Measurements from ENCODE around the gene KIAA0753. TPM values are rescaled to one million over a fixed set of nuclear protein-coding genes. Genes with fewer than 3 reads are reported as not detected.

KIAA0753 gene
- total and polyA plus RNA-seq, 10 of the 15 experiments (the other 5 are each of a cell fraction or from before 2014, with no cell fraction given), result 2.2 to 15.2 (median 7.7) TPM

DNA sequence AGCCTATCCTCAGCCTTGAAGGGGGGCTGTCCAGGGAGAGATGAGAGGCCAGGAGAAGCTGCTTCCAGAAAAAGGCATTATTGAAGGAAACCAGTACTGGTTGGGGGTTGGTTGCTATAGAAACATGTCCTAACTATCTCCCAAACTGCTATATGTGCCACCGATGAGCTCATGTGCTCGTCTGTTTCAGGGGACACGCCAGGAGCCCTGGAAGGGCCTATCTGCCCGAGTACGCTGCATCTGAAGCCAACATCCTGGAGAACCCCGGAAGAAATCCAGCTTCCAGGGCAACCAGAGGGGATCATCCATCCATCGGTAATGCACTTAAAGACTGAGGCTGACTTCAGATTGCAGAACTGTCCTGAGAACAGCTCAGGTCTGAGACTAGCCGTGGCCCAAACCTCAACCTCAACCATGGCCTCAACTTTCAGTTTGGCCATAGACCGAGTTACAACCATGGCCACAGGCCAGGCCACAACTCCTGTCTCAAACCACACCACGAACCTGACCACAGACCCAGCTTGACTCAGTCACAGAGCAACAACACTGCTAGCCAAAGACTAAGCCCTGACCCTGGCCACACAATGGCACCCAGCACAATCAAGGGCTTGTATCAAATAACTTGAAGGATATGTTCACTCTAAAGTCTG lies 94.3 kb downstream of the KIAA0753 start:
- no peaks in the 10 kb centered on the region for H3K9me3 ChIP-seq (replicated peaks; ENCODE audit: control insufficient read depth, insufficient read depth, low read length)
- no peaks in the 10 kb centered on the region for H3K36me3 ChIP-seq (ENCODE audit: control insufficient read depth in 2 of 2, insufficient read depth in 2 of 2, low read length in 1 of 2)
- no peak overlapping the region for H3K4me3 ChIP-seq
- ATAC-seq (peak; percentile 54), FAIRE-seq (peak; percentile 41), DNase-seq (ENCODE audit: low read depth, low spot score) (peak; percentile 8)
- no peak overlapping the region for H3K4me2 ChIP-seq (ENCODE audit: control insufficient read depth, insufficient read depth)
- ChIA-PET RAD21 (ENCODE audit: unreplicated experiment) (no interaction called here), CTCF (no interaction called here), POLR2A (no interaction called here), SMC1A (ENCODE audit: uncharacterized antibody, unreplicated experiment) (no interaction called here)
- no peak overlapping the region for H3K27ac ChIP-seq (ENCODE audit: control insufficient read depth, insufficient read depth)
- no peak overlapping the region for H2AFZ ChIP-seq (ENCODE audit: control insufficient read depth, low read depth, low read length)
- no TSS peak for BruUV-seq (replicated peaks)
- no peaks in the 10 kb centered on the region for H4K20me1 ChIP-seq (ENCODE audit: control insufficient read depth, insufficient read depth)
- no peaks in the 10 kb centered on the region for H3K27me3 ChIP-seq (replicated peaks in 1 of 2; ENCODE audit: control insufficient read depth in 2 of 2, insufficient read depth in 2 of 2, low read length in 1 of 2)
- no peak overlapping the region for H3K9ac ChIP-seq (ENCODE audit: control insufficient read depth, insufficient read depth, low read length)
- peaks cover 15% of the 10 kb centered on the region for H3K4me1 ChIP-seq (ENCODE audit: control insufficient read depth, insufficient read depth, low read length)
- in situ Hi-C loops (cut with MboI) (no loop called here), intact Hi-C loops (cut with micrococcal nuclease; ENCODE audit: unreplicated experiment) (no loop called here)
- no peaks in the 10 kb centered on the region for H3K79me2 ChIP-seq (ENCODE audit: control insufficient read depth, insufficient read depth, low read length)
- TF ChIP-seq SREBF1 (IDR thresholded peaks at IDR 0.05; ENCODE audit: low read length) (no peak), SIN3A (IDR thresholded peaks at IDR 0.05; ENCODE audit: low read depth, low read length) (no peak), CBFB (IDR thresholded peaks at IDR 0.05; ENCODE audit: low read depth) (peak; percentile 49; the same call in 1 of the 2 replicates), RUNX3 (IDR thresholded peaks at IDR 0.05; ENCODE audit: low read length) (peak; percentile 92), PAX5 (IDR thresholded peaks at IDR 0.05; ENCODE audit: borderline replicate concordance, low read depth, low read length) (peak; percentile 75; the same call in 1 of the 2 replicates), FOXK2 (IDR thresholded peaks at IDR 0.05) (no peak), HDAC6 (IDR thresholded peaks at IDR 0.05; ENCODE audit: unreplicated experiment) (no peak), ZNF207 (IDR thresholded peaks at IDR 0.05; ENCODE audit: borderline replicate concordance) (no peak), CREM (IDR thresholded peaks at IDR 0.05; ENCODE audit: low read depth) (no peak)
- TF ChIP-seq, protein P1, sequence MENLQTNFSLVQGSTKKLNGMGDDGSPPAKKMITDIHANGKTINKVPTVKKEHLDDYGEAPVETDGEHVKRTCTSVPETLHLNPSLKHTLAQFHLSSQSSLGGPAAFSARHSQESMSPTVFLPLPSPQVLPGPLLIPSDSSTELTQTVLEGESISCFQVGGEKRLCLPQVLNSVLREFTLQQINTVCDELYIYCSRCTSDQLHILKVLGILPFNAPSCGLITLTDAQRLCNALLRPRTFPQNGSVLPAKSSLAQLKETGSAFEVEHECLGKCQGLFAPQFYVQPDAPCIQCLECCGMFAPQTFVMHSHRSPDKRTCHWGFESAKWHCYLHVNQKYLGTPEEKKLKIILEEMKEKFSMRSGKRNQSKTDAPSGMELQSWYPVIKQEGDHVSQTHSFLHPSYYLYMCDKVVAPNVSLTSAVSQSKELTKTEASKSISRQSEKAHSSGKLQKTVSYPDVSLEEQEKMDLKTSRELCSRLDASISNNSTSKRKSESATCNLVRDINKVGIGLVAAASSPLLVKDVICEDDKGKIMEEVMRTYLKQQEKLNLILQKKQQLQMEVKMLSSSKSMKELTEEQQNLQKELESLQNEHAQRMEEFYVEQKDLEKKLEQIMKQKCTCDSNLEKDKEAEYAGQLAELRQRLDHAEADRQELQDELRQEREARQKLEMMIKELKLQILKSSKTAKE (IDR thresholded peaks at IDR 0.05; ENCODE audit: low read depth, poor library complexity, severe bottlenecking), result no peak
- TF ChIP-seq, protein P2, sequence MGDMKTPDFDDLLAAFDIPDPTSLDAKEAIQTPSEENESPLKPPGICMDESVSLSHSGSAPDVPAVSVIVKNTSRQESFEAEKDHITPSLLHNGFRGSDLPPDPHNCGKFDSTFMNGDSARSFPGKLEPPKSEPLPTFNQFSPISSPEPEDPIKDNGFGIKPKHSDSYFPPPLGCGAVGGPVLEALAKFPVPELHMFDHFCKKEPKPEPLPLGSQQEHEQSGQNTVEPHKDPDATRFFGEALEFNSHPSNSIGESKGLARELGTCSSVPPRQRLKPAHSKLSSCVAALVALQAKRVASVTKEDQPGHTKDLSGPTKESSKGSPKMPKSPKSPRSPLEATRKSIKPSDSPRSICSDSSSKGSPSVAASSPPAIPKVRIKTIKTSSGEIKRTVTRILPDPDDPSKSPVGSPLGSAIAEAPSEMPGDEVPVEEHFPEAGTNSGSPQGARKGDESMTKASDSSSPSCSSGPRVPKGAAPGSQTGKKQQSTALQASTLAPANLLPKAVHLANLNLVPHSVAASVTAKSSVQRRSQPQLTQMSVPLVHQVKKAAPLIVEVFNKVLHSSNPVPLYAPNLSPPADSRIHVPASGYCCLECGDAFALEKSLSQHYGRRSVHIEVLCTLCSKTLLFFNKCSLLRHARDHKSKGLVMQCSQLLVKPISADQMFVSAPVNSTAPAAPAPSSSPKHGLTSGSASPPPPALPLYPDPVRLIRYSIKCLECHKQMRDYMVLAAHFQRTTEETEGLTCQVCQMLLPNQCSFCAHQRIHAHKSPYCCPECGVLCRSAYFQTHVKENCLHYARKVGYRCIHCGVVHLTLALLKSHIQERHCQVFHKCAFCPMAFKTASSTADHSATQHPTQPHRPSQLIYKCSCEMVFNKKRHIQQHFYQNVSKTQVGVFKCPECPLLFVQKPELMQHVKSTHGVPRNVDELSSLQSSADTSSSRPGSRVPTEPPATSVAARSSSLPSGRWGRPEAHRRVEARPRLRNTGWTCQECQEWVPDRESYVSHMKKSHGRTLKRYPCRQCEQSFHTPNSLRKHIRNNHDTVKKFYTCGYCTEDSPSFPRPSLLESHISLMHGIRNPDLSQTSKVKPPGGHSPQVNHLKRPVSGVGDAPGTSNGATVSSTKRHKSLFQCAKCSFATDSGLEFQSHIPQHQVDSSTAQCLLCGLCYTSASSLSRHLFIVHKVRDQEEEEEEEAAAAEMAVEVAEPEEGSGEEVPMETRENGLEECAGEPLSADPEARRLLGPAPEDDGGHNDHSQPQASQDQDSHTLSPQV (IDR thresholded peaks at IDR 0.05), result no peak
- TF ChIP-seq, protein P3, sequence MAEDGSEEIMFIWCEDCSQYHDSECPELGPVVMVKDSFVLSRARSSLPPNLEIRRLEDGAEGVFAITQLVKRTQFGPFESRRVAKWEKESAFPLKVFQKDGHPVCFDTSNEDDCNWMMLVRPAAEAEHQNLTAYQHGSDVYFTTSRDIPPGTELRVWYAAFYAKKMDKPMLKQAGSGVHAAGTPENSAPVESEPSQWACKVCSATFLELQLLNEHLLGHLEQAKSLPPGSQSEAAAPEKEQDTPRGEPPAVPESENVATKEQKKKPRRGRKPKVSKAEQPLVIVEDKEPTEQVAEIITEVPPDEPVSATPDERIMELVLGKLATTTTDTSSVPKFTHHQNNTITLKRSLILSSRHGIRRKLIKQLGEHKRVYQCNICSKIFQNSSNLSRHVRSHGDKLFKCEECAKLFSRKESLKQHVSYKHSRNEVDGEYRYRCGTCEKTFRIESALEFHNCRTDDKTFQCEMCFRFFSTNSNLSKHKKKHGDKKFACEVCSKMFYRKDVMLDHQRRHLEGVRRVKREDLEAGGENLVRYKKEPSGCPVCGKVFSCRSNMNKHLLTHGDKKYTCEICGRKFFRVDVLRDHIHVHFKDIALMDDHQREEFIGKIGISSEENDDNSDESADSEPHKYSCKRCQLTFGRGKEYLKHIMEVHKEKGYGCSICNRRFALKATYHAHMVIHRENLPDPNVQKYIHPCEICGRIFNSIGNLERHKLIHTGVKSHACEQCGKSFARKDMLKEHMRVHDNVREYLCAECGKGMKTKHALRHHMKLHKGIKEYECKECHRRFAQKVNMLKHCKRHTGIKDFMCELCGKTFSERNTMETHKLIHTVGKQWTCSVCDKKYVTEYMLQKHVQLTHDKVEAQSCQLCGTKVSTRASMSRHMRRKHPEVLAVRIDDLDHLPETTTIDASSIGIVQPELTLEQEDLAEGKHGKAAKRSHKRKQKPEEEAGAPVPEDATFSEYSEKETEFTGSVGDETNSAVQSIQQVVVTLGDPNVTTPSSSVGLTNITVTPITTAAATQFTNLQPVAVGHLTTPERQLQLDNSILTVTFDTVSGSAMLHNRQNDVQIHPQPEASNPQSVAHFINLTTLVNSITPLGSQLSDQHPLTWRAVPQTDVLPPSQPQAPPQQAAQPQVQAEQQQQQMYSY (CRISPR knock-in tag; IDR thresholded peaks at IDR 0.05), result no peak
- 42% methylated on average over 10 of the region's 10 CpGs for WGBS (ENCODE audit: insufficient coverage, insufficient replicate concordance, low lambda C conversion rate, missing lambda C conversion rate)
